Hypothalamus (tissue), 51 donors: Measurements from ENCODE around the gene BAG3.
A peak's percentile ranks its signal among the peaks of the same experiment; 100 is the strongest.
"Not testable (repeated sequence)": the region's sequence is repeated elsewhere in the genome, so short reads cannot be mapped to it uniquely, and the experiment has no call there.

Experiments
- DNase-seq, 51 donors: peaks; one replicate each; lab custom pipeline; 2025; lab: John Stamatoyannopoulos, UW

Gene BAG3

DNA sequence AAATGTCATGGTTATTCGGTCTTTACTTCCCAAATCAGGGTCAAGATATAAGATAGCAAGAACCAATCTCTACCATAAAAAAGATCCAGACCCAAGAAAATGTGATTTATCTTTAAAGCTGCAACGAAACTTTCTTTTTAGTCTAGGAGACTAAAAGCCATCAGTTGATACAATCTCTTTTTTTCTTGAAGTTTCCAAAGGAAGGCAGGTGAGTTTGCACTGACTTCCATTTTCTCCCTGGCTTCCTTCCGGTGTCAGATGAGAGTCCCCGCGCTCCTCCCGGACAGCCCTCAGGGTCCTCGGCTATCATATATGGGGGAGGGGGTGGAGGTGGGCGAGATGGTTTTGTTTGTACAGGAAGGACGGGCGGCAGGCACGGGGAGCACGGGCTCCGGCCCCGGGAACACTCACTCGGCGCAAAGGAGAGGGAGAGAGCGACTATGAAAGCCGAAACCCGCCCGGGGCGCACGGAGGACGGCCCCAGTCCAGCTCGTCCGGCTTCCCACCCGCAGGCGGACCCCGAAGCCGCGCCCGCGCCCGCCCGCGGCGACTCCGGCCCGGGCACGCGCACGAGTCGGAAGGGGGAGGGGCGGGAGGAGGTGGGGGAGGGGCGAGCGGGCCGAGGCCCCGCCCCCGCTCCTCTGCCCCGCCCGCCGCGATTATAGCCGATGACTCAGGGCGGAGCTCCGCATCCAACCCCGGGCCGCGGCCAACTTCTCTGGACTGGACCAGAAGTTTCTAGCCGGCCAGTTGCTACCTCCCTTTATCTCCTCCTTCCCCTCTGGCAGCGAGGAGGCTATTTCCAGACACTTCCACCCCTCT, at the start of gene BAG3:
BAG3 (plus strand) TSS at position 689 of the 822 bp plus-strand sequence. CDS start 296 bp downstream, outside the sequence.
- peak; percentile 40 to 96 (median 87) for DNase-seq

DNA sequence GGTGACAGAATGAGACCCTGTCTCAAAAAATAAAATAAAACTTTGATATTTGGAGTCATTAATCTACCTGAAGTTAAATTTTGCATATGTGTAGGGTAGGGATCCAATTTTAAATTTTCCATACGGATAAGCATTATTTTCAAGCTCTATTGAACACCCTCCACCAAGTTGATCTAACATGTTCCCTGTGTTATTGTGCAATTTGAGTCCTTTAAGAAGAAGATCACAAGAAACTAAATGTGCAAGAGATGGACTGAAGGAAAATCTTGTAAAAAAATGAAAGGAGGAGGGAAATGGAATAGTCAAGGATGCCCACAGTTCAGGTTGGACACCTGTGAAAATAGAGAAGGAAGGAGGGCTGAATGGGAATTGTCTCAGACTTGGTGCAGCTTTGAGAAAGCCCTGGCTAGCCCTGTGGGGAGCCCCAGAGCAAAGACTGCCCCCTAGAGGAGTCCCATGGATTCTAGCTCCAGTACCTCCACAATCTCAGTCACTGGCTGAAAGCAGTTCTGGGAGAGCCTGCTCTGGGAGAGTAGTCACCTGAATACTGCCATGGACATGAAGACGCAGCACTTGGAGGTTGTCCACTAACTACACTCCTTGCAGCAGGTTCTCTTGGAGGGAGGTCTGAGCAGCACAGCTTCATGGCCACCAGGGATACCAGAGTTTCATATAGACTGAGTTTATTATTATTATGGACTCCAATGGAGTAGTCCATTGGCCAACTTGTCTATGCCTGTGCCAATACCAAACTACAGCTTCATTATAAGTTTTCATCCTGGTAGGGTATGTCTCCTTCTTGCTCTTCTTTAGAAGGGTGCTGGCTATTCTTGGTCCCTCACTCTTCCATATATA, 48.7 kb upstream of the BAG3 start:
- DNase-seq: no peak

DNA sequence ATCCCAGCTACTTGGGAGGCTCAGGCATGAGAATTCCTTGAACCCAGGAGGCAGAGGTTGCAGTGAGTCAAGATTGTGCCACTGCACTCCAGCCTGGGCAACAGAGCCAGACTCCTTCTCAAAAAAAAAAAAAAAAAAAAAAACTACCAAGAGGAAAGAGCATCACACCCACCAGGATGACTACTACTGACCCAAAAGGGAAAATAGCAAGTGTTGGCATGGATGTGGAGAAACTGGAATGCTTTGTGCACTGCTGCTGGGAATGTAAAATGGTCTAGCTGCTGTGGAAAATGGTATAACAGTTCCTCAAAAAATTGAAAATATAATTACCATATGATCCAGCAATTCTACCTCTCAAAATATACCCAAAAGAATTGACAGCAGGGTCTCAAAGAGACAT, 46.7 kb upstream of the BAG3 start:
- no peak for DNase-seq

DNA sequence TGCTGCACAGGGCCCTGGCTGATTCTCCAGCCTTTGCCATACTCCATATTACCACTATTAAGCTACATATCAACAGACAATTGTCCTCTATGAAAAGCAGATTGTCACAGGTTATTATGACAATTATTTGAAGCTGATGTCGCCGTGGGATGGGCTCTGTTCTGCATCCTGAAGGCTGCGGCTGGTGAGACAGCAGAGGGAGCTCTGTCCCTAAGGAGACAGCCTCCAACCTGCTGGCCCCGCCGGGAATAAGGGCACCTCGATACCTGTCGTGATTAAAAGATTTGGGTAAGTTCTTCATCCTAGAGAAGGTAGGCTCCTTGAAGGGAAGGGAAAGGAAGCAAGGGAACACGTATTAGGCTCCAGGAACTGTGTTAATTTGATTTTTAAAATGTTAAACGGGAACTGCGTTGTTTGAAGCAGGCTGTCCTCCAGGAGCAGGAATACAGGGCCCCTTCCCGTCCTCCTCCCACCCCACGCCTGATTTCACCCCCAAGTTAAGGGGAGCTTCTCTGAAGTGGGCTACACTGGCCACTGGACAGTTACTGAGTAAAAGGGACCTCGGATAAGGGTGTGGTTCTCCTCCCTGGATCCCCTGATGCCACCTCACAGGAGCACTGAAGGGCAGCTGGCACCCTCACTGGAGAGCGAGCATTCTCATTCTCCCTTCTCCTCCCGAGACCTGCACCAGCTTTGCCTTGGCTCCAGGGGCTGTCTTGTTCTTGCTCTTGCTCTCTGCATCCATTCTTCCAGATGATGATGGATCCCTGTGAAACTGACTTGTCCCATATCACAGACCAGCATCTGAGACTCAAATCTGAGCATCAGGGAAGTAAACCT, 42.6 kb upstream of the BAG3 start:
- DNase-seq: peak in 35 of 51 donors; percentile 2 to 67 (median 33)

DNA sequence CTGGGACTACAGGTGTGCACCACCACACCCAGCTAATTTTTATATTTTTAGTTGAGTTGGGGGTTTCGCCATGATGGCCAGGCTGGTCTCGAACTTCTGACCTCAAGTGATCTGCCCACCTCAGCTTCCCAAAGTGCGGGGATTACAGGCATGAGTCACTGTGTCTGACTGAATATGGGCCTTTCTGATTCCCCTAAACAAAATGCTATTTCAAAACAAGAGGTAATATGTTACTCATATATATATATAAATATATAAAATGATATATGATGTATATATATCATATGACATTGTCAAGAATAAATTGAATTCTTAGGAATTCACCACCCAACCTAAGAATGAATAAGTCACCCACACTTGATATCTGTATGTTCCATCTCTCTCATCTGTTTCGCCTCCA, 41.7 kb upstream of the BAG3 start:
- DNase-seq: no peak

DNA sequence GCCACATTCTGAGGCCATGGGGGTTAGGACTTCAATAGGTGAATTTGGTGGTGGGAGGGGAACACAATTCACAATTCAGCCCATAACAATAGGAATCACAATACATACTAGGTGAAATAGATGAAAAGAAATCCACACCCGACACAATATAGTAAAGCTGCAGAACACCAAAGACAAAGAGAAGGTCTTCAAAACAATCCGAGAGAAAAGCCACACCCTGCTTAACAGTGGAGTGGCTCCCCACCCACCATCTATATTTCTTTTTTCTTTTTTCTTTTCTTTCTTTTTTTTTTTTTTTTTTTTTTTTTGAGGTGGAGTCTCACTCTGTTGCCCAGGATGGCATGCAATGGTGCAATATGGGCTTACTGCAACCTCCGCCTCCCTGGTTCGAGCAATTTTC, 39.7 kb upstream of the BAG3 start:
- DNase-seq: no peak

DNA sequence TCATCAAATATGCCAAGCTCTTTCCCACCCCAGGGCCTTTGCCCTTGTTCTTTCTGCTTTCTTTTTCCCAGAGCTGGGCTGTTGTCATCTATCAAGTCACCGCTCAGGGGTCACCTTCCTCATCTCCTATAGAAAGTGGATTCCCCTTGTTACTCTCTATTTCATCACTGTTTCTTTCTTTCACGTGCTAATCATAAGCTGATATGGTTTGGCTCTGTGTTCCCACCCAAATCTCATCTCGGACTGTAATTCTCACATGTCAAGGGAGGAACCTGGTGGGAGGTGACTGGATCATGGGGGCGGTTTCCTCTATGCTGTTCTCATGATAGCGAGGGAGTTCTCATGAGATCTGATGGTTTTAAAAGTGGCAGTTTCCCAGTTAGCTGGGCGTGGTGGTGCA, 37.4 kb upstream of the BAG3 start:
- no peak for DNase-seq

DNA sequence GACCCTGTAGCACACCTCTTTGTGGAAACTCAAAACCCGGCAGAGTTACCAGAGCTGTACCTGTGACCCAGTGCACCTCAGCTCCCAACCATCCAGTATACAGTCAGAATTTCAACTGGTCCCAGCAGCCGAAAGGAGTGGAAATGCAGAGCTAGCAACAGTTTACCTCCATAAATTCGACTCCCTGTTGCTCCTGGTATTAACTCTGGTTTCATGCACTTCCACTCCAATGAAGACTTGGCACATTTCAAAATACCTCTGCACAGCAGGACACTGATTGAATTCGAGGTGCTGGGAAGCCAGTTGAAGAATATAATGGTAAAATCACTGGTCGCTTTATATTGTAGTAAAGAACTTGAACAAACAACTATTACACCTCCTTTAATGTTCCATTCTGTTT, 36.5 kb upstream of the BAG3 start:
- DNase-seq: no peak

DNA sequence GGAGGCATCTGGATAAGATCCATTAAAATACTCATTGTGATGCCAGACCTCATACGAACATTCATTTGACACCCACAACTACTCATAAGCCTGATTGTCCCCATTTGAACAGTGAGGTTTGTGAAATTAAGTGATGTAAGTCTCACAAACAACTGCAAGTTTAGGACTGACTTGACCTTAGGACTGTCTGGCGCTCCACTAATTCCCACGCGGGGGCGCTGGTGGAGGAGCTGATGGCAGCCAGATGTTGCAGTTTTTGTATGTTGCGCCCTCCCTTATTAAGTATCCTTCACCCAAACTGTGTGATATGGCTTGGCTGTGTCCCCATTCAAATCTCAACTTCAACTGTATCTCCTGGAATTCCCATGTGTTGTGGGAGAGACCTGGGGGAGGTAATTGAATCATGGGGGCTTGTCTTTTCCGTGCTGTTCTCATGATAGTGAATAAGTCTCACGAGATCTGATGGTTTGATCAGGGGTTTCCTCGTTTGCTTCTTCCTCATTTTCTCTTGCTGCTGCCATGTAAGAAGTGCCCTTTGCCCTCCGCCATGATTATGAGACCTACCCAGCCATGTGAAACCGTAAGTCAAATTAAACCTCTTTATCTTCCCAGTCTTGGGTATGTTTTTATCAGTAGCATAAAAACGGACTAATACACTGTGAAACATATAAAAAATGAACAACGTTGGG, 34.2 kb upstream of the BAG3 start:
- DNase-seq: no peak

DNA sequence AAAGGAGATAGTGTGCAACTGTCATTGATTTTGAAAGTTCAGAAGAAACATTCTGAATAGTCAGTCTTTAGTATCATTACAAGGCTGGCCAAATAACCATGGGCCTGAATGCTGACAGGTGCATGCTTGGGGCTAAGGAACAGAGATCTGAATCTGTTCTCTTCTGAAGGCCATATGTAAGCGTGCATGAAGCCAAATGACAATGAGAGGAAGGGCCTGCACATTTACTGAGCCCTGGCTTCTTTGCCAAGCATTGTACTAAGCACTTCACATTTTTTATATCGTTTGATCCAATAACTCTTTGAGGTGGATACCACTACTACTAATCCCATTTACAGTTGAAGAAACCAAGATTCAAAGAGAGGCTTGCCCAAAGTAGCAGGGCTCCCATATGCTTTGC, 32.0 kb upstream of the BAG3 start:
- no peak for DNase-seq

DNA sequence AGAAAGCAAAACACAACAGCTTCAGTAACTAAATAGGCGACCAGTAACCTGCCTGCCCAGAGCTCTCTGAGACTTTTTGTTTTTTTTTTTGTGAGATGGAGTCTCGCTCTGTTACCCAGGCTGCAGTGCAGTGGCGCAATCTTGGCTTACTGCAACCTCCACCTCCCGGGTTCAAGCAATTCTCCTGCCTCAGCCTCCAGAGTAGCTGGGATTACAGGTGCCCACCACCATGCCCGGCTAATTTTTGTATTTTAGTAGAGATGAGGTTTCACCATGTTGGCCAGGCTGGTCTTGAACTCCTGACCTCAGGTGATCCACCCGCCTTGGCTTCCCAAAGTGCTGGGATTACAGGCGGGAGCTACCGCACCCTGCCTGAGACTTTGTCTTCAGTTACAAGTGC, 31.4 kb upstream of the BAG3 start:
- DNase-seq: not testable (repeated sequence)

DNA sequence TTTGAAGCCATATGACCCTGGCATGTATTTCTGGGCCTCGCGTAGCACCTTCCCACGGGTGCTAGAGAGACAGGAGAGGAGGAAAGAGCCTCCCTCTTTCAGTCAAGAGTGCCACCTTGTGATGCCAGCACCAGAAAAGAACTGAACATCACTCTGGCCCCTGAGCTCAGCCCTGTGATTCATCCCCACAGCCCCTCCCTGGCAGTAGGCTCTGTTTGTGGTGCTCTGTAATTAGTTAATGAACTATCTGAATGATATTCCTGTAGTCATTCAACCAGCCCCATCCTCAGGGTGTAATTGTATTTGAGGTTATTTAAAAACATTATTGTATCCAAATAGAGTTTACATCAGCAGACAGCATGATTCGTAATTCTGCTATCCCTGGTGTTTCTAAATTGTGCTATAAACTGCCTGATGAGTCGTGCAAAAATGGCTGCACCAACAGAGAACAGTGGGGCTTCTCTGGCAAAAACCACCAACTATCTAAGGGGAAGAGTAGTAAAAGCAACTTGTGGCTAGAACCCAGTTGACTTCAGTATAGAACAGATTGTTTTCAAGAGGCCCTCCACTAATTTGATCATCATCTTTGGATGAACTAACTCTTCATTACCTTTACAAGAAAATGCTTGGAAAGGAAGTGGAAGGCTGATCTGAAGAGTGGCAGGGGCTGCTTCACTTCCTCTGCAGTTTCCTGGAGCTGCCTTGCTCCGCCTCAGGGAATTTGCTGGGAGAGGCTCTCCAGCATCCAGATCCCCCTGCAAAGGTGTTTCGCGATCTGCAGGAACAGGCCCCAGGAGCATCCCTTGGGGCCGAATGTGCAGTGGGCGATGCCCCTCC, 30.7 kb upstream of the BAG3 start:
- peak in 3 of 51 donors; percentile 15 to 20 (median 19) for DNase-seq

DNA sequence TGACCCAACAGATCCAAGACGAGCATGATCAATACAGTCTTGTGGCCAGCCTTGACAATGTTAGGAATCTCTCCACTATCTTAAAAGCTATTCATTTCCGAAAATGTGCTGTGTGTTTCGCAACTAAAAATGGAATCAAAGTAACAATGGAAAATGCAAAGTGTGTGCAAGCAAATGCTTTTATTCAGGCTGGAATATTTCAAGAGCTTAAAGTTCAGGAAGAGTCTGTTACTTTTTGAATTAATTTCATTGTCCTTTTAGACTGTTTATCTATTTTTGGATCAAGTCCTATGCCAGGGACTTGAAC, 30.1 kb upstream of the BAG3 start:
- no peak for DNase-seq

DNA sequence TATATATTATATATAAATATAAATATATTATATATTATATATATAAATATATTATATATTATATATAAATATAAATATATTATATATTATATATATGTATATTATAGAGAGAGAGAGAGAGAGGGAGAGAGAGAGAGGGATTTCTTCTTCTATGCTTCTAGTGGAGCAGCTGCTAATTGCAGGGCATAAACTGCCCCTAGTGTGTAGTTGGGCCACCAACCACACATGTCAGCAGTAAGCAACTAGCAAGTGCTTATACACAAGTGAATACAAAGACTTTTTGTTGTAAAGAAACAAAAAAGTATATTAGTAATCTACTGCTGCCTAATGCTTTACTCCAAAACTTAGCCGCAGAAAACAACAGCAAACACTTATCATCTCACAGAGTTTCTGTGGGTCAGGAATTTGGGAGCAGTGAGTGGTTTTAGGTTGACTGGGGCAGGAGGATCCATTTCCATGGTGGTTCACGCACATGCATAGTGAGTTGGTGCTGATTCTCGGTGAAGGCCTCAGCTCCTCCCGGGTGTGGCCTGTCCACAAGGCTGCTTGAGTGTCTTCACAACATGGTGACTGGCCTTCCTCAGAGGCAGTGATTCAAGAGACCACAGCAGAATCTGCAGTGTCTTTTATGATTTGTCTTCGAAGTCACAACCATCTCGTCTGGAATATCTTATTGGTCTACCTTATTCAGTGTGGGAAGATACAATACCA, 25.5 kb upstream of the BAG3 start:
- DNase-seq: no peak

DNA sequence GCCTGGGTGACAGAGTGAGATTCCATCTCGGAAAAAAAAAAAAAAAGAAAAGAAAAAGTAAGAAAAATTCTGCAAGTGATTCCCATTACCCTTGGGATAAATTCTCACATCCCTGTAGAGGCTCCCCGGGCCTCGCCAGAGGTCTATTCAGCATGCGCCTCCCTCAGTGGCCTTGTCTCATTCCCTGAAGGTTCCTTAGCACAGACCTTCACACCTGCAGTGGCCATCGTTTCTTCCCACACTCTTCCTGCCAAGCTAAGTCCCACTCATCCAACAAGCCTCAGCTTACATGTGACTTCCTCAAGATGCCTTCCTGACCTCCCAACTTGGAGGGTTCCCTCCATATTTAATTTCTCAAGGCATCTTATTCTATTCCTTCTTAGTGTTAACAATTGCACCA, 20.9 kb upstream of the BAG3 start:
- DNase-seq: no peak

DNA sequence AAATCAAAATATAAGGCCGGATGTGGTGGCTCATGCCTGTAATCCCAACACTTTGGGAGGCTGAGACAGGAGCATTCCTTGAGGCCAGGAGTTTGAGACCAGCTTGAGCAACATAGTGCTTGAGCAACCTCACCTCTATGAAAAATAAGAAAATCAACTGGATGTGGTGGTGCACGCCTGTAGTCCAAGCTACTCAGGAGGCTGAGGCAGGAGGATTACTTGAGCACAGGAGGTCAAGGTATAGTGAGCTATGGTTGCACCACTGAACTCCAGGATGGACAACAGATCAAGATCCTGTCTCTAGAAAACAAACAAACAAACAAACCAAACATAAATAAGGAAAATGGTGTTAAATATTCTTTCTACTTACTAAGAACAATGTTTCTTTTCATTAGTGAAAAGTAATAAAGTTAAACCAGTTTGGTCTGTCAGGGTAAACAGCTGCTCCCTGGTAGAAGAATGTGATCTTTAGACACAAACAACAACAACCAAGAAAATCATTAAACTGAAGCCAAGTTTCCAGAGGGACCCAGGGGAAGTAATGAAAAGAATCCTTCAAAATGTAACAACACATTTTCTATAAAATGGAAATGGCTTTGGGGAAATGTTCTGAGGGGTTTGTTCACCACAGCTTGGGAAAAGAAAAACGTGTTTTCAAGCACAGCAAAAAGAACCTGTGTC, 17.5 kb upstream of the BAG3 start:
- peak in 2 of 51 donors; percentile 22 to 33 for DNase-seq

DNA sequence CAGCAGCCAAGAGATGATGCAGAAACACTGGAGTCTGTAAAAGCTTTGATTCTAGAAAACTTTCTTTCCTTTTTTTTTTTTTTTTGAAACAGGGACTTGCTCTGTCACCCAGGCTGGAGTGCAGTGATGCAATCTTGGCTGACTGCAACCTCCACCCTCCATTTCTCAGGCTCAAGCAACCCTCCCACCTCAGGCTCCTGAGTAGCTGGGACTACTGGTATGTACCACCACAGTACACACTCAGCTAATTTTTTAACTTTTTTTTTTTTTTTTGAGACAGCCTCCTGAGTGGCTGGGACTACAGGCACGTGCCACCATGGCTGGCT, 17.0 kb upstream of the BAG3 start:
- peak in 11 of 51 donors; percentile 10 to 66 (median 42) for DNase-seq

DNA sequence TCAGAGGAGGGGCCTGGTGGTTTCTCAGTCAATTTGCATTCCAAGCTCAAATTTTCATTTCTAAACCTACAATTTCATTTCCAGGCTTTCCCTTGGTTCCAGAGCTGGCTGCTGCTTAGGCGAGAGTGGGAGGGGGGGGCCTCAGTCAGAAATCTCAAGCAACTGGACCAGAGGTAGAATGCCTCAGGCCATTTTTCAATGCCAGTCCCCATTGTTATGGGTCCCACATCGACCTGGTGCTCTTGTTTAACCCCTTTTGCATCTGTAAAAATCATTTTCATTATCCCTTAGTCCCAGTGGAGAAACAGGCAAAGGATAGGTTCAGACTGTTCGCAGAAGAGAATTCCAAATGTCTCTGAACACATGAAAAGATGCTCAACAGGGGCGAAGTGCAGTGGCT, 13.5 kb upstream of the BAG3 start:
- DNase-seq: no peak
